Right lobe of liver (tissue), 6 donors: Measurements from ENCODE around the gene CAPN3. TPM values are rescaled to one million over a fixed set of nuclear protein-coding genes. Genes with fewer than 3 reads are reported as not detected.
A peak's percentile ranks its signal among the peaks of the same experiment; 100 is the strongest.

Experiments
- ATAC-seq, 4 donors: fragments of 200-7000 bp; cut with Tn5 transposase; one replicate each; pipeline ENCODE4 v1.9.1; 2020; ENCODE audit warnings: mild to moderate bottlenecking in 4 of 4, moderate library complexity in 4 of 4
- DNase-seq, 3 donors: peaks; one replicate each; pipeline ENCODE4 v3.0.0-alpha.2; 2020
- H3K27ac ChIP-seq, 3 donors: fragments of 200-600 bp; one replicate each; pipeline ENCODE4 v1.8.0; 2022
- H3K27me3 ChIP-seq, 2 donors: fragments of 200-600 bp; one replicate each; pipeline ENCODE4 v1.8.0; 2022
- H3K36me3 ChIP-seq, 4 donors: fragments of 200-600 bp; sonication (generic) in 1 of 4; one replicate each; pipeline versions ENCODE4 v1.5.1 to v1.8.0; 2017 to 2022; ENCODE audit warnings: control low read depth in 1 of 4
- H3K4me1 ChIP-seq, 4 donors: fragments of 200-600 bp; sonication (generic) in 1 of 4; one replicate each; pipeline versions ENCODE4 v1.5.1 to v1.8.0; 2017 to 2022; ENCODE audit warnings: control low read depth in 1 of 4
- H3K4me3 ChIP-seq, 3 donors: fragments of 200-600 bp; one replicate each; pipeline ENCODE4 v1.8.0; 2022
- H3K9me3 ChIP-seq, 4 donors: fragments of 200-600 bp; sonication (generic) in 1 of 4; one replicate each; pipeline versions ENCODE4 v1.5.1 to v1.8.0; 2017 to 2022; ENCODE audit warnings: control low read depth in 1 of 4
- CTCF ChIP-seq, 4 donors: fragments of 200-600 bp in 3 of 4; fragments of 450-650 bp in 1 of 4; IDR thresholded peaks; one replicate each; pipeline versions ENCODE4 v1.5.1 to v1.8.0; 2016 to 2022; ENCODE audit warnings: antibody characterized with exemption in 4 of 4, mild to moderate bottlenecking in 2 of 4
- POLR2A ChIP-seq: fragments of 450-650 bp; IDR thresholded peaks from one replicate; pipeline ENCODE4 v1.6.1; 2017; ENCODE audit warnings: antibody characterized with exemption, mild to moderate bottlenecking
- WGBS: methylation state at CpG from one replicate; pipeline ENCODE4 v1.1.6; 2018; ENCODE audit warnings: low coverage, low lambda C conversion rate; ENCODE audit not compliant: insufficient coverage; ENCODE audit errors: missing lambda C conversion rate; 5-methylcytosine and 5-hydroxymethylcytosine counted together
- intact Hi-C, 2 donors: fragments of 100-400 bp; cut with DNase I; formaldehyde crosslinking; loops; one replicate each; pipeline versions ENCODE4 v1.11.2 to v1.14.1; 2022
- total RNA-seq, 6 experiments: library from RNA; depleted of rRNA in 2 of 6; stranded (reverse); fragments of >200 nt in 2 of 6; fragmentation: NEBNext Ultra II Directional in 3 of 6; extraction: Animal tissue kit (Norgen Biotek cat#: 25700) in 3 of 6; gene quantifications; one replicate each; pipeline versions ENCODE4 v1.1.0 to v1.2.4, GENCODE V29; 2016 to 2023
- donor health status: DM: no; HTN: yes; CAD: no.
- donor health status: DM: no; HTN: no; CAD: no.
- donor health status: DM: no; HTN: no; CAD: no.
- donor health status: DM: no; HTN: yes; CAD: no.
- donor health status: DM: no; HTN: yes; CAD: no.

Gene CAPN3
- total RNA-seq, 6 experiments from 2014 or later, result 3.2 to 25.9 (median 13.3) TPM

- ATAC-seq (no peak), DNase-seq (no peak)
- H3K4me3 ChIP-seq, result no peak overlapping the region
- no peak overlapping the region for H3K27ac ChIP-seq
- 67% methylated on average over 1 of the region's 1 CpG for WGBS
- intact Hi-C loops, result no loop called here
- peaks cover 0 to 11% (median 3%) of the 10 kb centered on the region in 4 donors for H3K36me3 ChIP-seq
- H3K4me1 ChIP-seq, result no peaks in the 10 kb centered on the region
- H3K9me3 ChIP-seq, result no peaks in the 10 kb centered on the region
- H3K27me3 ChIP-seq, result no peaks in the 10 kb centered on the region
- no peak for TF ChIP-seq CTCF (IDR thresholded peaks at IDR 0.05)
- no peak for TF ChIP-seq POLR2A
Observed at GRCh38 chr15:42395838-42396237, 36.5 kb downstream of the CAPN3 start.

GRCh38 chr15:42401544-42402454 lies 42.5 kb downstream of the CAPN3 start:
- no peak for TF ChIP-seq POLR2A
- no peak for TF ChIP-seq CTCF (IDR thresholded peaks at IDR 0.05)
- Histone ChIP-seq H3K36me3 (peaks cover 0 to 11% (median 3%) of the 10 kb centered on the region in 4 donors), H3K4me1 (peaks cover 0 to 28% (median 4%) of the 10 kb centered on the region in 4 donors), H3K9me3 (no peaks in the 10 kb centered on the region), H3K27me3 (no peaks in the 10 kb centered on the region), H3K27ac (no peak overlapping the region), H3K4me3 (no peak overlapping the region)
- 93% methylated on average over 6 of the region's 24 CpGs for WGBS
- DNase-seq (no peak), ATAC-seq (peak in 1 of 4 donors; percentile 12)
- intact Hi-C loops, result no loop called here

GRCh38 chr15:42402455-42403205 lies 43.3 kb downstream of the CAPN3 start:
- H3K9me3 ChIP-seq, result no peaks in the 10 kb centered on the region
- H3K4me3 ChIP-seq, result no peak overlapping the region
- peaks cover 0 to 11% (median 3%) of the 10 kb centered on the region in 4 donors for H3K36me3 ChIP-seq
- 72% methylated on average over 5 of the region's 15 CpGs for WGBS
- H3K27me3 ChIP-seq, result no peaks in the 10 kb centered on the region
- TF ChIP-seq CTCF (IDR thresholded peaks at IDR 0.05) (no peak), POLR2A (no peak)
- DNase-seq (no peak), ATAC-seq (no peak)
- H3K4me1 ChIP-seq, result peaks cover 0 to 28% (median 4%) of the 10 kb centered on the region in 4 donors
- no peak overlapping the region for H3K27ac ChIP-seq
- intact Hi-C loops, result no loop called here

- H3K9me3 ChIP-seq, result no peaks in the 10 kb centered on the region
- no peaks in the 10 kb centered on the region for H3K27me3 ChIP-seq
- no peak for TF ChIP-seq POLR2A
- no peak for TF ChIP-seq CTCF (IDR thresholded peaks at IDR 0.05)
- H3K27ac ChIP-seq, result peak overlapping the region in 1 of 3 donors; percentile 84
- intact Hi-C loops, result no loop called here
- no peak overlapping the region for H3K4me3 ChIP-seq
- WGBS, result 100% methylated on average over 2 of the region's 7 CpGs
- no peak for DNase-seq
- peaks cover 0 to 11% (median 3%) of the 10 kb centered on the region in 4 donors for H3K36me3 ChIP-seq
- H3K4me1 ChIP-seq, result peaks cover 0 to 28% (median 4%) of the 10 kb centered on the region in 4 donors
- ATAC-seq, result no peak
Observed at GRCh38 chr15:42403389-42403788, 44.1 kb downstream of the CAPN3 start.
